ENCODE measurements around the gene POLD3.
A peak's percentile ranks its signal among the peaks of the same experiment; 100 is the strongest.

The POLD3 gene

DNA sequence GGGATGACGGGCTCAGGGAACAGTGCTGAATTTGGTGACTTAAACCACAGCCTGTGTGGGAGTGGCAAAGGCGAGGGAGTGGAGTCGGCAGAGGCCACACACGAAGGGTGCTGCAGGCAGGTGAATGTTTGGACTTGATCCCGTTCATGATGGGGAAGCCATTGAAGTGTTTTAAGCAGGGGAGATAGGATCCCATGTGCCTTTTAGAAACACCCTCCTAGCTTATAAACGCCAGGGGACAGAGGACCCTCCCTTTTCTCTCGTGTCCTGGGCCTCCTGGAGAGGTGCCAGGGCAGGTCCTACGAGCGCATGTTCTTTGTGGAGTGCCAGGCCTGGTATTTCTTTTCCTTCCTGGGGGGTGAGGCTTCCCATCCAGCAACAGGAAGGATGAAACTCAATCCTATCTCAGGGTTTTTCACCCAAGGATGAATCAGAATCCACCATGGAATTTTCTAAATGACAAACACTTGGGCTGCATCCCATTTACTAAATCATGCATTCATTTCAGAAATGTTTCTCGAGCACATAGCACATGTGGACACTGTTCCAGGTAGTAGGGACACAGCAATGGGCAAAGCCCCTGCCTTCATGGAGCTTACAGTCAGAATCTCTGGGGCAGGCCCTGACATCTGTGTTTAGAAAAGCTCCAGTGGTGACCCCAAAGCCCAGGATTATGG lies 79.3 kb downstream of the POLD3 start:
- DNase-seq (ENCODE audit: extremely low spot score): no peak
- POLR2A ChIA-PET: no interaction called here
- CTCF ChIA-PET: interaction anchor here (0.9 to 1.2 kb wide), 3 partner anchors 24 to 31 kb away, joined by 3 read pairs; no protein-coding TSS in a partner anchor
- TF ChIP-seq, protein P1, sequence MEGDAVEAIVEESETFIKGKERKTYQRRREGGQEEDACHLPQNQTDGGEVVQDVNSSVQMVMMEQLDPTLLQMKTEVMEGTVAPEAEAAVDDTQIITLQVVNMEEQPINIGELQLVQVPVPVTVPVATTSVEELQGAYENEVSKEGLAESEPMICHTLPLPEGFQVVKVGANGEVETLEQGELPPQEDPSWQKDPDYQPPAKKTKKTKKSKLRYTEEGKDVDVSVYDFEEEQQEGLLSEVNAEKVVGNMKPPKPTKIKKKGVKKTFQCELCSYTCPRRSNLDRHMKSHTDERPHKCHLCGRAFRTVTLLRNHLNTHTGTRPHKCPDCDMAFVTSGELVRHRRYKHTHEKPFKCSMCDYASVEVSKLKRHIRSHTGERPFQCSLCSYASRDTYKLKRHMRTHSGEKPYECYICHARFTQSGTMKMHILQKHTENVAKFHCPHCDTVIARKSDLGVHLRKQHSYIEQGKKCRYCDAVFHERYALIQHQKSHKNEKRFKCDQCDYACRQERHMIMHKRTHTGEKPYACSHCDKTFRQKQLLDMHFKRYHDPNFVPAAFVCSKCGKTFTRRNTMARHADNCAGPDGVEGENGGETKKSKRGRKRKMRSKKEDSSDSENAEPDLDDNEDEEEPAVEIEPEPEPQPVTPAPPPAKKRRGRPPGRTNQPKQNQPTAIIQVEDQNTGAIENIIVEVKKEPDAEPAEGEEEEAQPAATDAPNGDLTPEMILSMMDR (IDR thresholded peaks at IDR 0.05; ENCODE audit: control extremely low read depth, extremely low read depth, low read depth, missing control alignments): no peak

DNA sequence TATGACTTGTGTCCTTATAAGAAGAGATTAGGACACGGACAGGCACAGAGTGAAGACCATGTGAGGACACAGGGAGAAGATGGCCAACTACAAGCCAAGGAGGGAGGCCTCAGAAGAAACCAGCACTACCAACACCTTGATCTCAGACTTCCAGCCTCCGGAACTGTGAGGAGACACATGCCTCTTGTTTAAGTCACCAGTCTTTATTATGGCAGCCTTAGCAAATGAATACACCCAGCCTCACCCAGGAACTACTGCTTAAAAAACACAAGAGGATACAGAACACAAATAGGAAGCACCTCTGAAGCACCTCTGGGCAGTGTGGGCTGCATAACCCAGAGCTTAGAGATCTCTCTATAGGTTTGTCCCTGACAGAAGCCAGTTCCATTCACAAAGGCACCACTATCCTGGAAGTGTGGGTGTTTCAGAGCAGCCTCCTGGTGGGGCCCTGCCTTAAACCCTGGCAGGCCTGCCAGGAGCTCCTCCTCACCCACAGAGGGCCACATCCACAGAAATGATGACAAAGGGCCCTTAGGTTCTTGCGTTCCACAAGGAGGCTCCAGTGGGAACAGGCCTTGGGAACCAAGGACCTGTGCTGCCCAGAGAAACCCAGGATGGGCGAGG lies 80.1 kb downstream of the POLD3 start:
- TF ChIP-seq, protein P1 (IDR thresholded peaks at IDR 0.05; ENCODE audit: control extremely low read depth, extremely low read depth, low read depth, missing control alignments): no peak
- POLR2A ChIA-PET: no interaction called here
- CTCF ChIA-PET: interaction anchor here (1.1 to 1.2 kb wide), 2 partner anchors 24 to 29 kb away, joined by 3 read pairs; no protein-coding TSS in a partner anchor
- DNase-seq (ENCODE audit: extremely low spot score): peak; percentile 8

DNA sequence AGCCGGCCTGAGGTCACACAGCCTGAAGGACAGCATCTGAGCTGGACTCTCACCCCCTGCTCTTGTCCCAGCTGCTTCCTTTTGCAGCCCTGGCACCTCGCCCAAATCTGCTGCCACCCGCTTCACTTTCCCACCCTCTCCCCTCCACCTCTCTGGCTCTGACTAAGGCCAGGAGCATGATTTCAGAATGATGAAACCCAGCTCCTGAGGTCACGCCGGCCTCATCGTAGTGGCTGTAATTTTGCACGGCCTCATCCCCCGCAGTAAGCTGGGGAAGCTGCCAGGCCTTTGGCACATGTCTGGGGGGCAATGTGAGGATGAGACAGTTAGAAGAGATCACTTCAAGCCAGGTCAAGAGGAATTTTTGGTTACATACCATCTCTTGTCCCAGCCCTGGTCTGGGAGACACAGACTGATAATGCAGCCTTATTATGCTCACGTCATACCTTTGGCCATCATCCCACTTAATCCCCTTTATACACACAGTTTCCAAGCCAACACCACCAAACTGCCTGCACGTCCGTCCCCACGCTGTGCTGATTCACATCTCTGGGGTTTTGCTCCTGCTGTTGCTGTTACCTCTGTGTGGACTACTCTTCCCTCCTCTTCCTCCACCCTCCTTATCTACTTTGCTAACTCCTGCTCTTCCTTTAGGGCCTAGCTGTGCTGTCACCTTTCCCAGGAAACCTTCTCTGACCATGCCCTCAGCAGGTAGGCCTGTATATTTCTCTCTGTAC lies 80.7 kb downstream of the POLD3 start:
- ChIA-PET POLR2A (no interaction called here), CTCF (interaction anchor here (1.5 kb wide), 1 partner anchor 29 kb away, joined by 6 read pairs; no protein-coding TSS in a partner anchor)
- TF ChIP-seq, protein P1 (IDR thresholded peaks at IDR 0.05; ENCODE audit: control extremely low read depth, extremely low read depth, low read depth, missing control alignments): no peak
- no peak for DNase-seq (ENCODE audit: extremely low spot score)

DNA sequence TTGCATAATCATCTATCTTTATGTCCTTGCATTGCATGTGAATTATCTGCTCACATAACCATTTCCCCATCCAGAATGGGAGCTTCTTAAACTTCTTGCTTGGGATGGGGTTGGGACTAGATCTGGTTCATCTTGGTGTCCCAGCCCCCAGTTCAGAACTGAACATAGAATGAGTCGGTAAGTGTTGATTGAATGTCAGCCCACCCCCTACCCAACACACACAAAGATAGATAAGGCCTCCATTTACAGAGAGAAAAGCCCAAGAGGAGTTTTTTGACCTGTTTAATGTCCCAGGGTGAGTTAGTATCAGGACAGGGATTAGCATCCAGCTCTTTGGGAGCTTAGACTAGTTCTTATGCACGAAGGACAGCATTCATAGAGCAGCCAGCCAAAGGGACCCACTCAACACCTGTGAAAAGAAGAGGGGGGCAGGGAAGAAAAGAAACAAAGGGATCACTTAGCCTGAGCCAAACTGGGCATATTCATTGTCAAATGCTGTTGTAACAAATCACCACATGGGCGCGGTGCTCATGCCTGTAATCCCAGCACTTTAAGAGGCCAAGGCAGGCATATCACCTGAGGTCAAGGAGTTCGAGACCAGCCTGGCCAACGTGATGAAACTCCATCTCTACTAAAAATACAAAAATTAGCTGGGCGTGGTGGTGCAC lies 81.4 kb downstream of the POLD3 start:
- DNase-seq (ENCODE audit: extremely low spot score): no peak
- ChIA-PET CTCF (interaction anchor here (1.5 kb wide), 1 partner anchor 29 kb away, joined by 6 read pairs; no protein-coding TSS in a partner anchor), POLR2A (no interaction called here)
- TF ChIP-seq, protein P1 (IDR thresholded peaks at IDR 0.05; ENCODE audit: control extremely low read depth, extremely low read depth, low read depth, missing control alignments): no peak

DNA sequence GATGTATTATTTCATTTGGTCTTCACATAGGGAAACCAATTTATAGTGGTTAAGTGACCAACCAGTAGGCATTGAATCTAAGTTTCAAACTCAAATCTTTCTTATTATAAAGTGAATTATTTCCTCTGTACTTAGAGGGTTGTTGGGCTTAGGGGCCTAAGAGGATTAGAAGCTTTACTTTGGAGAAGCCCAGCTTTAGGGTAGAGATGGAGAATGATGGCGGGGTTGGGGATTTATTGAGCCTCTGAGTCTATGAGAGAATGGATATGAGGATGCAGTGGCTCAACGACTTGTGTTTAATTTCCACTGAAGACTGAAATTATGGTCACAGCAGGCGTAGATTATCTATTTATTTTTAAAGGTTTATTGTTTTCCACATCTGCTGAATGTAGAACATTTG lies 83.4 kb downstream of the POLD3 start:
- DNase-seq (ENCODE audit: extremely low spot score): no peak
- ChIA-PET POLR2A (no interaction called here), CTCF (interaction anchor here (1.6 kb wide), 1 partner anchor 11 kb away, joined by 5 read pairs; no protein-coding TSS in a partner anchor)
- TF ChIP-seq, protein P1 (IDR thresholded peaks at IDR 0.05; ENCODE audit: control extremely low read depth, extremely low read depth, low read depth, missing control alignments): no peak

DNA sequence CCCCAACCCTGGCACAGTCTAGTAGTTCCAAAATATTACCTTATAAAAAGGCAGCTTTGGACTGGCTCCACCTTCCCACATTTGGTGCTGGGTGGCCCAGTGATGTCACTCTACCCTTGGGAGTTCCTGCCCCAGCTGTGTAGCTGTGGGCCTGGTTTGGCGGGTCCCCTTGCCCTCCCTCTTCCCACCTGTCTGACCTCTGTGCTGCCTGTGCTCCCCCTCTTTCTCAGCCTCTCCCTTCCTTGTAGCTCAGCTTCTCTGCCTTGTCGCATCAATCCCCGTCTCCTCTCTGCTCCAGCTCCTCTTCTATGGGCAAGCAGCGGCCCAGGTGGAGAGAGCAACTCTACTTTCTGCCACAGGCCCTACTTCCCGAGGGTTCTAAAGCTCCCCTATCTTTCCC lies 84.2 kb downstream of the POLD3 start:
- ChIA-PET CTCF (interaction anchor here (1.6 kb wide), 1 partner anchor 10 kb away, joined by 5 read pairs; no protein-coding TSS in a partner anchor), POLR2A (no interaction called here)
- no peak for DNase-seq (ENCODE audit: extremely low spot score)
- TF ChIP-seq, protein P1 (IDR thresholded peaks at IDR 0.05; ENCODE audit: control extremely low read depth, extremely low read depth, low read depth, missing control alignments): no peak
